H1 (cell line): ENCODE data around the gene VAV2. TPM values are rescaled to one million over a fixed set of nuclear protein-coding genes. Genes with fewer than 3 reads are reported as not detected.

Experiments used
- CTCF ChIA-PET: fragments of 300-600 bp; sonication (Branson Sonifier 250); formaldehyde crosslinking; loops from one replicate; lab custom pipeline; 2021; ENCODE audit not compliant: partially characterized antibody; lab: Charles Lee
- POLR2A ChIA-PET: fragments of 300-600 bp; sonication (Branson Sonifier 250); formaldehyde crosslinking; loops from one replicate; lab custom pipeline; 2021; ENCODE audit warnings: inconsistent platforms; ENCODE audit not compliant: partially characterized antibody; lab: Charles Lee
- DNase-seq, 2 experiments: peaks; one replicate each; pipeline versions ENCODE4 v3.0.0 to v3.0.0-alpha.2; 2010 to 2022; ENCODE audit warnings: low spot score in 2 of 2, low read depth in 1 of 2, mixed read lengths in 1 of 2
- FAIRE-seq: peaks from 2 replicates; lab custom pipeline; 2011; peaks lifted over from hg19 to GRCh38; lab: Jason Lieb, UNC
- H2AFZ ChIP-seq: 2 replicates; pipeline ENCODE4 v1.8.1; 2012; ENCODE audit warnings: low read length, inconsistent platforms
- H2AK5ac ChIP-seq: 2 replicates; pipeline ENCODE4 v1.6.1; 2013; ENCODE audit warnings: low read depth, low read length
- H2BK120ac ChIP-seq: replicated peaks from 2 replicates; pipeline ENCODE3; 2013; ENCODE audit warnings: low read depth, low read length, inconsistent platforms
- H2BK12ac ChIP-seq: 2 replicates; pipeline ENCODE4 v1.6.1; 2013; ENCODE audit warnings: low read depth, low read length
- H2BK15ac ChIP-seq: 2 replicates; pipeline ENCODE4 v1.6.1; 2013; ENCODE audit warnings: low read length
- H2BK20ac ChIP-seq: 2 replicates; pipeline ENCODE4 v1.6.1; 2013; ENCODE audit warnings: low read length
- H2BK5ac ChIP-seq: 2 replicates; pipeline ENCODE4 v1.6.1; 2013; ENCODE audit warnings: low read depth, low read length
- H3K14ac ChIP-seq: 2 replicates; pipeline ENCODE4 v1.6.1; 2013; ENCODE audit warnings: inconsistent platforms; ENCODE audit not compliant: insufficient read length
- H3K18ac ChIP-seq: 2 replicates; pipeline ENCODE4 v1.6.1; 2013; ENCODE audit warnings: low read length; ENCODE audit errors: extremely low read depth
- H3K23ac ChIP-seq: 2 replicates; pipeline ENCODE4 v1.6.1; 2013; ENCODE audit warnings: inconsistent platforms; ENCODE audit not compliant: insufficient read length
- H3K23me2 ChIP-seq: 2 replicates; pipeline ENCODE4 v1.6.1; 2013; ENCODE audit warnings: low read depth, low read length
- H3K27ac ChIP-seq: 2 replicates; pipeline ENCODE4 v1.6.1; 2011; ENCODE audit warnings: low read depth, low read length, inconsistent platforms
- H3K27me3 ChIP-seq, 4 experiments: replicated peaks in 1 of 4; 1 replicate in 1 of 4; 2 replicates in 3 of 4; pipeline versions ENCODE4 v1.6.1 to v1.8.1; 2011 to 2013; ENCODE audit warnings: low read length in 3 of 4, mild to moderate bottlenecking in 3 of 4, inconsistent platforms in 2 of 4, mixed read lengths in 2 of 4, moderate library complexity in 1 of 4; ENCODE audit not compliant: control insufficient read depth in 3 of 4, insufficient read depth in 3 of 4; ENCODE audit errors: extremely low read depth in 1 of 4
- H3K36me3 ChIP-seq, 4 experiments: 2 replicates each; pipeline versions ENCODE4 v1.6.1 to v1.8.1; 2011 to 2013; ENCODE audit warnings: mild to moderate bottlenecking in 4 of 4, low read length in 3 of 4, moderate library complexity in 2 of 4, control low read depth in 1 of 4, inconsistent platforms in 1 of 4; ENCODE audit not compliant: insufficient read depth in 4 of 4, control insufficient read depth in 2 of 4
- H3K4ac ChIP-seq: replicated peaks from 2 replicates; pipeline ENCODE3; 2013; ENCODE audit warnings: low read length, low read depth, mixed read lengths, inconsistent platforms; ENCODE audit not compliant: insufficient read length
- H3K4me1 ChIP-seq, 4 experiments: replicated peaks in 1 of 4; 1 replicate in 1 of 4; 2 replicates in 3 of 4; pipeline versions ENCODE4 v1.6.1 to v1.8.1; 2011 to 2013; ENCODE audit warnings: low read length in 3 of 4, inconsistent platforms in 2 of 4, mixed read lengths in 1 of 4; ENCODE audit not compliant: insufficient read depth in 4 of 4, control insufficient read depth in 3 of 4
- H3K4me2 ChIP-seq, 2 experiments: 2 replicates each; pipeline versions ENCODE4 v1.6.1 to v1.8.1; 2011 to 2013; ENCODE audit warnings: low read depth in 2 of 2, low read length in 2 of 2, control low read depth in 1 of 2, inconsistent platforms in 1 of 2, mild to moderate bottlenecking in 1 of 2; ENCODE audit not compliant: insufficient read depth in 1 of 2
- H3K4me3 ChIP-seq, 4 experiments: fragments of 200-600, 300-600 bp in 1 of 4; sonication (generic), shearing (Covaris generic), sonication (Bioruptor Twin) in 1 of 4; 2 replicates each; pipeline versions ENCODE4 v1.5.1 to v1.8.1; 2011 to 2016; ENCODE audit warnings: low read length in 4 of 4, low read depth in 3 of 4, control low read depth in 2 of 4, inconsistent platforms in 2 of 4, mild to moderate bottlenecking in 2 of 4, mixed read lengths in 1 of 4, moderate library complexity in 1 of 4; ENCODE audit not compliant: insufficient read depth in 2 of 4; ENCODE audit errors: extremely low read depth in 1 of 4
- H3K56ac ChIP-seq: replicated peaks from 2 replicates; pipeline ENCODE3; 2013; ENCODE audit warnings: low read depth, mild to moderate bottlenecking, mixed read lengths, low read length, inconsistent platforms; ENCODE audit not compliant: insufficient read length
- H3K79me1 ChIP-seq: 2 replicates; pipeline ENCODE4 v1.6.1; 2013; ENCODE audit warnings: low read depth, low read length, control low read depth
- H3K79me2 ChIP-seq, 2 experiments: 2 replicates each; pipeline versions ENCODE4 v1.6.1 to v1.8.1; 2012 to 2013; ENCODE audit warnings: low read length in 2 of 2, mild to moderate bottlenecking in 2 of 2, inconsistent platforms in 1 of 2; ENCODE audit not compliant: insufficient read depth in 2 of 2, control insufficient read depth in 1 of 2
- H3K9ac ChIP-seq, 4 experiments: replicated peaks in 1 of 4; 1 replicate in 1 of 4; 2 replicates in 3 of 4; pipeline versions ENCODE4 v1.6.1 to v1.8.1; 2011 to 2013; ENCODE audit warnings: low read depth in 3 of 4, low read length in 3 of 4, control low read depth in 2 of 4, mild to moderate bottlenecking in 2 of 4, moderate library complexity in 2 of 4, inconsistent platforms in 1 of 4; ENCODE audit errors: extremely low read depth in 1 of 4
- H3K9me3 ChIP-seq, 2 experiments: 2 replicates each; pipeline versions ENCODE4 v1.6.1 to v1.8.1; 2012 to 2013; ENCODE audit warnings: mild to moderate bottlenecking in 2 of 2, moderate library complexity in 2 of 2, control low read depth in 1 of 2, inconsistent platforms in 1 of 2, low read depth in 1 of 2, low read length in 1 of 2, mixed read lengths in 1 of 2; ENCODE audit not compliant: insufficient read depth in 2 of 2
- H4K20me1 ChIP-seq, 2 experiments: replicated peaks in 1 of 2; 2 replicates each; pipeline versions ENCODE3 to v1.8.1; 2011 to 2013; ENCODE audit warnings: inconsistent platforms in 2 of 2, low read length in 2 of 2, mild to moderate bottlenecking in 1 of 2; ENCODE audit not compliant: insufficient read depth in 2 of 2, control insufficient read depth in 1 of 2
- H4K5ac ChIP-seq: 2 replicates; pipeline ENCODE4 v1.6.1; 2013; ENCODE audit warnings: low read length, low read depth, mixed read lengths, inconsistent platforms; ENCODE audit not compliant: insufficient read length
- H4K8ac ChIP-seq: 2 replicates; pipeline ENCODE4 v1.8.0; 2013; ENCODE audit warnings: mild to moderate bottlenecking, moderate library complexity, low read length, inconsistent platforms; ENCODE audit not compliant: insufficient read depth; ENCODE audit errors: extremely low read depth
- H4K91ac ChIP-seq: replicated peaks from 2 replicates; pipeline ENCODE3; 2013; ENCODE audit warnings: low read length, mixed read lengths, inconsistent platforms; ENCODE audit not compliant: insufficient read length
- BRCA1 ChIP-seq: IDR thresholded peaks from 2 replicates; pipeline ENCODE4 v1.6.1; 2012; ENCODE audit warnings: low read depth, low read length, improper control_type of control experiment
- CREB1 ChIP-seq: IDR thresholded peaks from 2 replicates; pipeline ENCODE4 v1.6.1; 2012; ENCODE audit warnings: inconsistent platforms
- FOSL1 ChIP-seq: IDR thresholded peaks from 2 replicates; pipeline ENCODE4 v1.6.1; 2011; ENCODE audit warnings: mild to moderate bottlenecking, low read depth, low read length, moderate library complexity; ENCODE audit not compliant: insufficient read depth
- POLR2AphosphoS5 ChIP-seq: IDR thresholded peaks from 2 replicates; pipeline ENCODE4 v1.6.1; 2011; ENCODE audit warnings: low read depth, low read length
- POU5F1 ChIP-seq: IDR thresholded peaks from 2 replicates; pipeline ENCODE4 v1.6.1; 2011; ENCODE audit warnings: low read depth, mild to moderate bottlenecking, low read length, moderate library complexity
- RAD21 ChIP-seq, 2 experiments: IDR thresholded peaks in 1 of 2; conservative IDR thresholded peaks in 1 of 2; 2 replicates each; pipeline ENCODE4 v1.6.1; 2011; ENCODE audit warnings: low read depth in 2 of 2, low read length in 2 of 2, improper control_type of control experiment in 1 of 2, inconsistent platforms in 1 of 2, mild to moderate bottlenecking in 1 of 2, moderate library complexity in 1 of 2
- SAP30 ChIP-seq: fragments of 300-600 bp; sonication (generic); IDR thresholded peaks from 2 replicates; pipeline ENCODE4 v1.7.1; 2012; ENCODE audit warnings: low read length, moderate library complexity, mild to moderate bottlenecking, inconsistent platforms; ENCODE audit not compliant: insufficient read depth, insufficient replicate concordance
- TCF12 ChIP-seq: IDR thresholded peaks from 2 replicates; pipeline ENCODE4 v1.6.1; 2011; ENCODE audit warnings: low read depth, mild to moderate bottlenecking, low read length
- WGBS, 2 experiments: shearing (Covaris generic) in 1 of 2; methylation state at CpG; one replicate each; pipeline versions ENCODE4 v1.1.6 to v1.1.7; 2013 to 2015; ENCODE audit warnings: low lambda C conversion rate in 2 of 2, mixed read lengths in 2 of 2, inconsistent platforms in 1 of 2, low coverage in 1 of 2, missing lambda C conversion rate in 1 of 2; ENCODE audit not compliant: insufficient replicate concordance in 2 of 2, insufficient coverage in 1 of 2, insufficient read length in 1 of 2; ENCODE audit errors: extremely low coverage in 1 of 2, missing lambda C conversion rate in 1 of 2; 5-methylcytosine and 5-hydroxymethylcytosine counted together
- polyA plus RNA-seq, 7 experiments: library from polyadenylated mRNA; depleted of rRNA in 3 of 7; stranded (reverse) in 5 of 7; unstranded in 2 of 7; fragments of >200 nt in 5 of 7; fragments of 200-250 nt in 2 of 7; gene quantifications; 1 replicate in 5 of 7; 2 replicates in 1 of 7; 4 replicates in 1 of 7; pipeline versions ENCODE4 v1.2.1 to v1.2.3, GENCODE V29; 2011 to 2013; ENCODE audit warnings: missing spikeins in 2 of 7, mixed read lengths in 2 of 7
- total RNA-seq: library from RNA; stranded (reverse); fragmentation: NEBNext Ultra II Directional; extraction: Animal tissue kit (Norgen Biotek cat#: 25700); gene quantifications from 2 replicates; pipeline ENCODE4 v1.2.1, GENCODE V29; 2021

Gene VAV2
- total and polyA plus RNA-seq, 2 of the 8 experiments (the other 6 are each of a cell fraction or from before 2014, with no cell fraction given), result 13.6 to 37.6 TPM

- peaks cover 2% of the 10 kb centered on the region; the same call in 1 of the 2 replicates for H3K23me2 ChIP-seq
- TF ChIP-seq CREB1 (no peak), SAP30 (no peak), BRCA1 (no peak), RAD21 (IDR thresholded peaks at IDR 0.05 in 1 of 2, conservative IDR thresholded peaks at IDR 0.05 in 1 of 2; ENCODE audit: low read depth in 2 of 2, low read length in 2 of 2) (no peak), POU5F1 (no peak), TCF12 (no peak), POLR2AphosphoS5 (no peak), FOSL1 (no peak)
- TF ChIP-seq, all 59 proteins: peak for 0
- H2BK12ac ChIP-seq, result no peak overlapping the region
- peaks cover 0 to 15% (median 6%) of the 10 kb centered on the region in 4 experiments; a peak in 4 of 7 replicates for H3K4me1 ChIP-seq
- H3K56ac ChIP-seq, result no peak overlapping the region
- H2BK15ac ChIP-seq, result no peak overlapping the region
- H3K79me1 ChIP-seq, result peaks cover 20% of the 10 kb centered on the region
- no peak overlapping the region for H3K4me3 ChIP-seq
- no peak overlapping the region for H3K4me2 ChIP-seq
- H3K23ac ChIP-seq, result no peak overlapping the region
- H2BK5ac ChIP-seq, result no peak overlapping the region
- H3K27ac ChIP-seq, result no peak overlapping the region
- H2BK120ac ChIP-seq, result no peak overlapping the region
- H3K79me2 ChIP-seq, result peaks cover 0 to 42% of the 10 kb centered on the region in 2 experiments; a peak in 2 of 4 replicates
- ChIA-PET POLR2A (no interaction called here), CTCF (interaction anchor here (0.9 kb wide), 1 partner anchor 11 kb away, joined by 3 read pairs; no protein-coding TSS in a partner anchor)
- H3K9me3 ChIP-seq, result no peaks in the 10 kb centered on the region
- no peak overlapping the region for H2BK20ac ChIP-seq
- FAIRE-seq (no peak), DNase-seq (no peak)
- 91% methylated on average over 14 of the region's 14 CpGs; no CpG with 5 or more reads in 1 of the 2 experiments for WGBS, 2 experiments
- no peak overlapping the region for H2AFZ ChIP-seq
- no peak overlapping the region for H4K91ac ChIP-seq
- H3K9ac ChIP-seq, result no peak overlapping the region
- no peak overlapping the region for H4K8ac ChIP-seq
- H3K18ac ChIP-seq, result no peak overlapping the region
- no peaks in the 10 kb centered on the region for H3K27me3 ChIP-seq
- no peak overlapping the region for H3K14ac ChIP-seq
- H2AK5ac ChIP-seq, result no peak overlapping the region
- no peak overlapping the region for H3K4ac ChIP-seq
- H4K20me1 ChIP-seq, result peaks cover 5 to 6% of the 10 kb centered on the region in 2 experiments
- H4K5ac ChIP-seq, result no peak overlapping the region
- 0 out of 8 replicates have a peak, but pooled peaks cover 0 to 3% (median 0%) of the 10 kb centered on the region in 4 experiments for H3K36me3 ChIP-seq
These were observed 63.8 kb downstream of the VAV2 start for GRCh38 chr9:133928248-133928764.
